Stomach smooth muscle (tissue), 2 donors: ENCODE results near the gene BLOC1S1.
A peak's percentile ranks its signal among the peaks of the same experiment; 100 is the strongest.

Experiments used
- H3K27ac ChIP-seq: one replicate; pipeline ENCODE4 v1.7.0; 2013; ENCODE audit warnings: mild to moderate bottlenecking, low read length, inconsistent platforms
- H3K27me3 ChIP-seq, 2 donors: one replicate each; pipeline ENCODE4 v1.7.0; 2013; ENCODE audit warnings: low read length in 2 of 2; ENCODE audit not compliant: insufficient read depth in 2 of 2, control insufficient read depth in 1 of 2
- H3K36me3 ChIP-seq, 2 donors: one replicate each; pipeline ENCODE4 v1.7.0; 2013; ENCODE audit warnings: low read length in 2 of 2; ENCODE audit not compliant: control insufficient read depth in 2 of 2, insufficient read depth in 2 of 2
- H3K4me1 ChIP-seq: one replicate; pipeline ENCODE4 v1.7.0; 2013; ENCODE audit warnings: low read length; ENCODE audit not compliant: control insufficient read depth, insufficient read depth
- H3K4me3 ChIP-seq, 2 donors: one replicate each; pipeline ENCODE4 v1.7.0; 2013; ENCODE audit warnings: low read length in 2 of 2
- H3K9ac ChIP-seq, 2 donors: one replicate each; pipeline ENCODE4 v1.7.0; 2013; ENCODE audit warnings: low read length in 2 of 2, mild to moderate bottlenecking in 1 of 2
- H3K9me3 ChIP-seq, 2 donors: one replicate each; pipeline ENCODE4 v1.7.0; 2013; ENCODE audit warnings: low read length in 2 of 2; ENCODE audit not compliant: control insufficient read depth in 2 of 2
- donor health status: healthy.
- donor health status: Pancreatic carcinoma.

BLOC1S1 gene

GRCh38 chr12:55712700-55713415 is 3.0 kb upstream of the BLOC1S1 start:
- H3K27ac ChIP-seq = peak overlapping the region; percentile 85
- H3K9me3 ChIP-seq = no peaks in the 10 kb centered on the region
- H3K9ac ChIP-seq = peak overlapping the region; percentile 4 to 42
- peaks cover 0 to 3% of the 10 kb centered on the region in 2 donors for H3K36me3 ChIP-seq
- no peaks in the 10 kb centered on the region for H3K27me3 ChIP-seq
- peak overlapping the region in 1 of 2 donors; percentile 44 for H3K4me3 ChIP-seq
- H3K4me1 ChIP-seq = peaks cover 66% of the 10 kb centered on the region

- H3K4me3 ChIP-seq = no peak overlapping the region
- H3K4me1 ChIP-seq = peaks cover 68% of the 10 kb centered on the region
- H3K36me3 ChIP-seq = peaks cover 0 to 3% of the 10 kb centered on the region in 2 donors
- peak overlapping the region in 1 of 2 donors; percentile 2 for H3K9ac ChIP-seq
- no peaks in the 10 kb centered on the region for H3K27me3 ChIP-seq
- H3K27ac ChIP-seq = peak overlapping the region; percentile 85
- H3K9me3 ChIP-seq = no peaks in the 10 kb centered on the region
These were observed 2.1 kb upstream of the BLOC1S1 start for GRCh38 chr12:55713721-55714120.

- Histone ChIP-seq H3K4me1 (peaks cover 71% of the 10 kb centered on the region), H3K27me3 (no peaks in the 10 kb centered on the region), H3K4me3 (peak overlapping the region; percentile 63 to 88), H3K36me3 (peaks cover 0 to 3% of the 10 kb centered on the region in 2 donors), H3K9me3 (no peaks in the 10 kb centered on the region), H3K27ac (peak overlapping the region; percentile 98), H3K9ac (peak overlapping the region; percentile 87 to 95)
These were observed 579 bp upstream of the BLOC1S1 start for GRCh38 chr12:55715169-55715764.

- peak overlapping the region; percentile 63 to 88 for H3K4me3 ChIP-seq
- no peaks in the 10 kb centered on the region for H3K27me3 ChIP-seq
- H3K9me3 ChIP-seq = no peaks in the 10 kb centered on the region
- peak overlapping the region; percentile 98 for H3K27ac ChIP-seq
- H3K36me3 ChIP-seq = peaks cover 0 to 3% of the 10 kb centered on the region in 2 donors
- peaks cover 79% of the 10 kb centered on the region for H3K4me1 ChIP-seq
- peak overlapping the region; percentile 87 to 95 for H3K9ac ChIP-seq
These were observed 724 bp downstream of the BLOC1S1 start for GRCh38 chr12:55716582-55716957.

GRCh38 chr12:55717011-55718007 is 1.5 kb downstream of the BLOC1S1 start:
- Histone ChIP-seq H3K4me3 (peak overlapping the region; percentile 63 to 88), H3K9ac (peak overlapping the region; percentile 87 to 95), H3K9me3 (no peaks in the 10 kb centered on the region), H3K4me1 (peaks cover 77% of the 10 kb centered on the region), H3K36me3 (peaks cover 0 to 3% of the 10 kb centered on the region in 2 donors), H3K27ac (peak overlapping the region; percentile 98), H3K27me3 (no peaks in the 10 kb centered on the region)

GRCh38 chr12:55718015-55718414 is 2.2 kb downstream of the BLOC1S1 start:
- H3K4me1 ChIP-seq = peaks cover 71% of the 10 kb centered on the region

GRCh38 chr12:55718624-55719275 is 2.9 kb downstream of the BLOC1S1 start:
- Histone ChIP-seq H3K9me3 (no peaks in the 10 kb centered on the region), H3K4me3 (peak overlapping the region in 1 of 2 donors; percentile 22), H3K4me1 (peaks cover 75% of the 10 kb centered on the region), H3K27me3 (no peaks in the 10 kb centered on the region), H3K9ac (peak overlapping the region in 1 of 2 donors; percentile 87), H3K27ac (peak overlapping the region; percentile 98), H3K36me3 (peaks cover 6 to 7% of the 10 kb centered on the region in 2 donors)

More at GRCh38 chr12:55718015-55718414, 2.2 kb downstream of the BLOC1S1 start:
- Histone ChIP-seq H3K27me3 (no peaks in the 10 kb centered on the region), H3K9me3 (no peaks in the 10 kb centered on the region), H3K9ac (peak overlapping the region; percentile 13 to 87), H3K36me3 (peaks cover 3% of the 10 kb centered on the region in 2 donors), H3K27ac (peak overlapping the region; percentile 98), H3K4me3 (peak overlapping the region in 1 of 2 donors; percentile 15)

- peak overlapping the region; percentile 98 for H3K27ac ChIP-seq
- no peaks in the 10 kb centered on the region for H3K27me3 ChIP-seq
- no peaks in the 10 kb centered on the region for H3K9me3 ChIP-seq
- H3K4me1 ChIP-seq = peaks cover 81% of the 10 kb centered on the region
- H3K36me3 ChIP-seq = peaks cover 10 to 13% of the 10 kb centered on the region in 2 donors
- H3K4me3 ChIP-seq = peak overlapping the region in 1 of 2 donors; percentile 63
- peak overlapping the region; percentile 60 to 87 for H3K9ac ChIP-seq
These were observed 3.5 kb downstream of the BLOC1S1 start for GRCh38 chr12:55719371-55719770.

- Histone ChIP-seq H3K36me3 (peaks cover 17 to 18% of the 10 kb centered on the region in 2 donors), H3K27me3 (no peaks in the 10 kb centered on the region), H3K9ac (peak within 1 kb of the TSS; percentile 73 to 87), H3K4me3 (peak within 1 kb of the TSS; percentile 40 to 63), H3K9me3 (no peaks in the 10 kb centered on the region), H3K4me1 (peaks cover 84% of the 10 kb centered on the region), H3K27ac (peak within 1 kb of the TSS; percentile 98)
These were observed 4.3 kb downstream of the BLOC1S1 start, which contains the start of gene RDH5 for GRCh38 chr12:55720071-55720564. TSS of gene RDH5 (plus strand) at chr12:55720393. CDS start at chr12:55721185, 792 bp downstream.
